IMR-90 (cell line): ENCODE measurements around the gene CHML. TPM values are rescaled to one million over a fixed set of nuclear protein-coding genes. Genes with fewer than 3 reads are reported as not detected.

Source experiments
- ATAC-seq: fragments of 200-7000 bp; cut with Tn5 transposase; 2 replicates; pipeline ENCODE4 v1.9.1; 2020; ENCODE audit warnings: low read depth, mild to moderate bottlenecking, moderate library complexity
- BruUV-seq: library from RNA; stranded (reverse); fragments of 400-500 nt; replicated peaks from 2 replicates; lab custom pipeline; 2021; lab: Mats Ljungman, UMichigan
- CTCF ChIA-PET: fragments of 300-600 bp; formaldehyde crosslinking; extraction: SDS; loops from one replicate; lab custom pipeline; 2021; ENCODE audit warnings: antibody characterized with exemption; lab: Yijun Ruan, JAX
- POLR2A ChIA-PET: fragments of 300-600 bp; sonication (Branson Sonifier 250); formaldehyde crosslinking; loops from one replicate; lab custom pipeline; 2022; ENCODE audit warnings: antibody characterized with exemption; ENCODE audit not compliant: unreplicated experiment; lab: Charles Lee
- DNase-seq: peaks from one replicate; pipeline ENCODE4 v3.0.0; 2013
- H2AFZ ChIP-seq: replicated peaks from 2 replicates; pipeline ENCODE3; 2013; ENCODE audit warnings: low read length, mild to moderate bottlenecking; ENCODE audit not compliant: poor library complexity
- H2AK5ac ChIP-seq: 2 replicates; pipeline ENCODE4 v1.6.1; 2013; ENCODE audit warnings: low read depth, low read length, inconsistent platforms
- H2AK9ac ChIP-seq: replicated peaks from 2 replicates; pipeline ENCODE3; 2013; ENCODE audit warnings: mild to moderate bottlenecking, low read depth, low read length, moderate library complexity; ENCODE audit not compliant: poor library complexity
- H2BK120ac ChIP-seq: 2 replicates; pipeline ENCODE4 v1.6.1; 2013; ENCODE audit warnings: low read depth, low read length, inconsistent platforms
- H2BK15ac ChIP-seq: 3 replicates; pipeline ENCODE4 v1.6.1; 2013; ENCODE audit warnings: low read depth, low read length, inconsistent platforms
- H2BK20ac ChIP-seq: 2 replicates; pipeline ENCODE4 v1.6.1; 2013; ENCODE audit warnings: low read depth, mild to moderate bottlenecking, inconsistent platforms, low read length, moderate library complexity
- H2BK5ac ChIP-seq: 2 replicates; pipeline ENCODE4 v1.6.1; 2013; ENCODE audit warnings: mild to moderate bottlenecking, low read depth, low read length, inconsistent platforms; ENCODE audit not compliant: poor library complexity, severe bottlenecking
- H3K14ac ChIP-seq: replicated peaks from 2 replicates; pipeline ENCODE4 v1.6.1; 2013; ENCODE audit warnings: low read depth, low read length, inconsistent platforms
- H3K18ac ChIP-seq: 2 replicates; pipeline ENCODE4 v1.6.1; 2013; ENCODE audit warnings: low read depth, low read length, control low read depth
- H3K23ac ChIP-seq: 2 replicates; pipeline ENCODE4 v1.6.1; 2013; ENCODE audit warnings: low read depth, low read length, inconsistent platforms
- H3K27ac ChIP-seq: 2 replicates; pipeline ENCODE4 v1.5.1; 2013; ENCODE audit warnings: mild to moderate bottlenecking, control low read depth, low read length; ENCODE audit not compliant: insufficient read depth
- H3K27me3 ChIP-seq: 2 replicates; pipeline ENCODE4 v1.6.1; 2013; ENCODE audit warnings: low read length; ENCODE audit not compliant: control insufficient read depth, insufficient read depth
- H3K36me3 ChIP-seq: 2 replicates; pipeline ENCODE4 v1.6.1; 2013; ENCODE audit warnings: low read length, mixed read lengths; ENCODE audit not compliant: control insufficient read depth, insufficient read depth
- H3K4ac ChIP-seq: 2 replicates; pipeline ENCODE4 v1.6.1; 2013; ENCODE audit warnings: low read depth, low read length, inconsistent platforms
- H3K4me1 ChIP-seq: 2 replicates; pipeline ENCODE4 v1.6.1; 2013; ENCODE audit warnings: low read length, mixed read lengths; ENCODE audit not compliant: control insufficient read depth, insufficient read depth
- H3K4me2 ChIP-seq: 2 replicates; pipeline ENCODE4 v1.6.1; 2013; ENCODE audit warnings: low read depth, mild to moderate bottlenecking, control low read depth, low read length, moderate library complexity
- H3K4me3 ChIP-seq: 2 replicates; pipeline ENCODE4 v1.5.1; 2013; ENCODE audit warnings: low read depth, mild to moderate bottlenecking, control low read depth, low read length, moderate library complexity; ENCODE audit not compliant: insufficient read depth
- H3K56ac ChIP-seq: 2 replicates; pipeline ENCODE4 v1.6.1; 2013; ENCODE audit warnings: low read length, inconsistent platforms; ENCODE audit not compliant: insufficient read depth; ENCODE audit errors: extremely low read depth
- H3K79me1 ChIP-seq, 2 experiments: 2 replicates each; pipeline ENCODE4 v1.6.1; 2013; ENCODE audit warnings: low read length in 2 of 2, inconsistent platforms in 1 of 2, low read depth in 1 of 2
- H3K9ac ChIP-seq: 2 replicates; pipeline ENCODE4 v1.6.1; 2013; ENCODE audit warnings: low read depth, low read length, control low read depth
- H3K9me1 ChIP-seq: 2 replicates; pipeline ENCODE4 v1.6.1; 2013; ENCODE audit warnings: low read length, inconsistent platforms; ENCODE audit not compliant: insufficient read depth
- H3K9me3 ChIP-seq: 2 replicates; pipeline ENCODE4 v1.6.1; 2013; ENCODE audit warnings: low read length; ENCODE audit not compliant: control insufficient read depth, insufficient read depth
- H4K20me1 ChIP-seq: 2 replicates; pipeline ENCODE4 v1.6.1; 2013; ENCODE audit warnings: low read length, inconsistent platforms; ENCODE audit not compliant: insufficient read depth
- H4K5ac ChIP-seq: 2 replicates; pipeline ENCODE4 v1.6.1; 2013; ENCODE audit warnings: mild to moderate bottlenecking, low read depth, low read length, control low read depth
- H4K8ac ChIP-seq, 2 experiments: 2 replicates each; pipeline ENCODE4 v1.6.1; 2013; ENCODE audit warnings: low read depth in 2 of 2, low read length in 2 of 2, control low read depth in 1 of 2, inconsistent platforms in 1 of 2
- H4K91ac ChIP-seq: 2 replicates; pipeline ENCODE4 v1.6.1; 2013; ENCODE audit warnings: low read depth, low read length, inconsistent platforms; ENCODE audit not compliant: insufficient read depth
- WGBS, 2 experiments: methylation state at CpG; one replicate each; pipeline versions ENCODE4 v1.1.5 to v1.1.7; 2013; ENCODE audit warnings: missing lambda C conversion rate in 2 of 2; ENCODE audit not compliant: insufficient read length in 1 of 2; ENCODE audit errors: extremely low coverage in 2 of 2; 5-methylcytosine and 5-hydroxymethylcytosine counted together
- dilution Hi-C: fragments of 300-500 bp; cut with HindIII; formaldehyde crosslinking; loops from one replicate; pipeline ENCODE4 v1.14.3; 2018; ENCODE audit warnings: low sequenced_read_pairs; ENCODE audit not compliant: unreplicated experiment
- in situ Hi-C: fragments of 300-500 bp; cut with MboI; formaldehyde crosslinking; loops from 3 replicates; pipeline ENCODE4 v1.14.3; 2019; ENCODE audit warnings: low sequenced_read_pairs, inconsistent platforms, mixed read lengths
- intact Hi-C: fragments of 100-400 bp; cut with micrococcal nuclease; formaldehyde crosslinking; loops from 2 replicates; pipeline ENCODE4 v1.10.0; 2022
- polyA plus RNA-seq, 3 experiments: library from polyadenylated mRNA; depleted of rRNA; stranded (reverse); fragments of >200 nt; gene quantifications; 2 replicates each; pipeline ENCODE4 v1.2.3, GENCODE V29; 2012; ENCODE audit warnings: low replicate concordance in 1 of 3
- total RNA-seq: library from RNA; depleted of rRNA; stranded (reverse); fragments of >200 nt; gene quantifications from 2 replicates; pipeline ENCODE4 v1.2.3, GENCODE V29; 2012
- TF ChIP-seq, protein P1 (sequence below): conservative IDR thresholded peaks from 2 replicates; pipeline ENCODE4 v1.5.1; 2012; ENCODE audit warnings: mild to moderate bottlenecking, low read depth, low read length, improper control_type of control experiment

CHML gene
- total and polyA plus RNA-seq, 2 of the 4 experiments (the other 2 are of a cell fraction) = 5.3 to 25.6 TPM

DNA sequence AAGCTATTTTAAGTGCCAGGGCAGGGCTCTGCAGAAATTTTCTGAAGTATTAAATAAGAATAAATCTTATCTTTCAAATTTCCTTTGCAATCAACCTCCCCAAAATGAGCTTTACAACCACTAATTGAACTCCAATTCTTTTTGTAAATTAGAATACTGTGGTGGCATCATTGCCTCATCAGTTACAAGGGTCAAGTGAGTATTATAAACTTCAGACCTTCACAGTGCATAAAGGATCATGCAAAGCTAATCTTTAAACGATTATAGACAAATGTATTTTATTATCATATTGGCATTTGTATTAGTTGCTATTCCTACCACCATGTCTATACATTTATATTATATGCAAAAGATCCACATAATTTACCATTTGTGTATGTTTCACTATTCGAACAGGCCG is 7.2 kb downstream of the CHML start:
- H3K23ac ChIP-seq = no peak overlapping the region
- H2BK15ac ChIP-seq = no peak overlapping the region
- H2AK9ac ChIP-seq = no peak overlapping the region
- no peak overlapping the region for H4K8ac ChIP-seq
- H3K27me3 ChIP-seq = no peaks in the 10 kb centered on the region
- H3K9me3 ChIP-seq = no peaks in the 10 kb centered on the region
- no peak overlapping the region for H4K5ac ChIP-seq
- WGBS, 2 experiments = no CpG with 5 or more reads among the region's 3 CpGs
- no peak overlapping the region for H3K18ac ChIP-seq
- ChIA-PET POLR2A (no interaction called here), CTCF (interaction anchor here (0.5 to 0.6 kb wide), 2 partner anchors 15 to 1027 kb away, joined by 3 read pairs; no protein-coding TSS in a partner anchor)
- H4K91ac ChIP-seq = no peak overlapping the region
- H2BK5ac ChIP-seq = no peak overlapping the region
- H3K14ac ChIP-seq = no peak overlapping the region
- no peak for DNase-seq
- no peak overlapping the region for H3K27ac ChIP-seq
- TF ChIP-seq, protein P1, sequence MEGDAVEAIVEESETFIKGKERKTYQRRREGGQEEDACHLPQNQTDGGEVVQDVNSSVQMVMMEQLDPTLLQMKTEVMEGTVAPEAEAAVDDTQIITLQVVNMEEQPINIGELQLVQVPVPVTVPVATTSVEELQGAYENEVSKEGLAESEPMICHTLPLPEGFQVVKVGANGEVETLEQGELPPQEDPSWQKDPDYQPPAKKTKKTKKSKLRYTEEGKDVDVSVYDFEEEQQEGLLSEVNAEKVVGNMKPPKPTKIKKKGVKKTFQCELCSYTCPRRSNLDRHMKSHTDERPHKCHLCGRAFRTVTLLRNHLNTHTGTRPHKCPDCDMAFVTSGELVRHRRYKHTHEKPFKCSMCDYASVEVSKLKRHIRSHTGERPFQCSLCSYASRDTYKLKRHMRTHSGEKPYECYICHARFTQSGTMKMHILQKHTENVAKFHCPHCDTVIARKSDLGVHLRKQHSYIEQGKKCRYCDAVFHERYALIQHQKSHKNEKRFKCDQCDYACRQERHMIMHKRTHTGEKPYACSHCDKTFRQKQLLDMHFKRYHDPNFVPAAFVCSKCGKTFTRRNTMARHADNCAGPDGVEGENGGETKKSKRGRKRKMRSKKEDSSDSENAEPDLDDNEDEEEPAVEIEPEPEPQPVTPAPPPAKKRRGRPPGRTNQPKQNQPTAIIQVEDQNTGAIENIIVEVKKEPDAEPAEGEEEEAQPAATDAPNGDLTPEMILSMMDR = no peak
- intact Hi-C loops = no loop called here
- no peak overlapping the region for H3K9ac ChIP-seq
- no peak overlapping the region for H3K4me2 ChIP-seq
- no peak for ATAC-seq
- H3K79me1 ChIP-seq = peaks cover 11 to 29% of the 10 kb centered on the region in 2 experiments
- no TSS peak for BruUV-seq
- H2AFZ ChIP-seq = no peak overlapping the region
- no peak overlapping the region for H2BK120ac ChIP-seq
- 0 out of 2 replicates have a peak, but pooled peaks cover 6% of the 10 kb centered on the region for H4K20me1 ChIP-seq
- no peak overlapping the region for H3K4me3 ChIP-seq
- H3K56ac ChIP-seq = no peak overlapping the region
- H3K4ac ChIP-seq = no peak overlapping the region
- H2BK20ac ChIP-seq = no peak overlapping the region
- in situ Hi-C loops = no loop called here
- no peak overlapping the region for H2AK5ac ChIP-seq
- peaks cover 6% of the 10 kb centered on the region; the same call in 1 of the 2 replicates for H3K9me1 ChIP-seq
- H3K36me3 ChIP-seq = peaks cover 5% of the 10 kb centered on the region
- dilution Hi-C loops = no loop called here
- H3K4me1 ChIP-seq = peaks cover 10% of the 10 kb centered on the region
